GM18499 (cell line): ENCODE measurements around the gene IL17RB.

Experiments
- ATAC-seq: cut with Tn5 transposase; IDR thresholded peaks from one replicate; pipeline ENCODE4 v1.9.1; 2021; ENCODE audit warnings: moderate number of reproducible peaks; ENCODE audit not compliant: insufficient read depth, unreplicated experiment

Gene IL17RB, protein sequence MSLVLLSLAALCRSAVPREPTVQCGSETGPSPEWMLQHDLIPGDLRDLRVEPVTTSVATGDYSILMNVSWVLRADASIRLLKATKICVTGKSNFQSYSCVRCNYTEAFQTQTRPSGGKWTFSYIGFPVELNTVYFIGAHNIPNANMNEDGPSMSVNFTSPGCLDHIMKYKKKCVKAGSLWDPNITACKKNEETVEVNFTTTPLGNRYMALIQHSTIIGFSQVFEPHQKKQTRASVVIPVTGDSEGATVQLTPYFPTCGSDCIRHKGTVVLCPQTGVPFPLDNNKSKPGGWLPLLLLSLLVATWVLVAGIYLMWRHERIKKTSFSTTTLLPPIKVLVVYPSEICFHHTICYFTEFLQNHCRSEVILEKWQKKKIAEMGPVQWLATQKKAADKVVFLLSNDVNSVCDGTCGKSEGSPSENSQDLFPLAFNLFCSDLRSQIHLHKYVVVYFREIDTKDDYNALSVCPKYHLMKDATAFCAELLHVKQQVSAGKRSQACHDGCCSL

DNA sequence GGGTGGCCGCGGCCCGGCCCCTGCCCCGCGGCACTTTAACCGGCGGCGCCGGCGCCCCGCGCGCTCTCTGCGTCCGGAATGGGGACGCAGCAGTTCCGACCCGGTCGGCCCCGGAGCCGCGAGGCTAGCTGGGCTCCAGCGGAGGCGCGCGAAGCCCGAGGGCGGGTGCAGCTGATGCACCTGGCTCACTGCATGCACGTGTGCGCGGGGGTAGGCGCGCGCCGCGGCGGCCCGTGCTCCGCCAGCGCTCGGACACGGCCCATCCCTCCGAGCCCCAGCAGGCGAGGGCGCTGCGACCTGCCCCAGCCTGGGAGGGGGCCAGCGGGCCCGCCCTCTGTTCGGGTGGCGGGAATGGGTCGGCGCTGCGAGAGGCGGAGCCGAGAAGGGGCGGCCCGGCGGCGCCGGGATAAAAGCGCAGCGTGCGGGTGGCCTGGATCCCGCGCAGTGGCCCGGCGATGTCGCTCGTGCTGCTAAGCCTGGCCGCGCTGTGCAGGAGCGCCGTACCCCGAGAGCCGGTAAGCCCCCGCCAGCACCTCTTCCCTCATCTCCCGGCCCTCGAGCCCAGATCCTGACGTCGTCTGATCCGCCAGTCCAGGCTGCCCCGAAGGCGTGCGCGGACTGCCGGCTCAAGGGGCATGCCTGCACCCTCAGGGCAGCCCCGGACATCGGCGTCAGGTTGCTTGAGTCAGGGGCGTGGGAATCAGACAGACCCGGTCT is at the start of gene IL17RB, which contains the start of gene CHDH:
TSS of gene IL17RB (plus strand) at position 435 of the 717 bp plus-strand sequence. CDS start at position 456, 21 bp downstream.
TSS of gene CHDH (minus strand) at position 286 of the 717 bp plus-strand sequence. CDS start 22,411 bp downstream, outside the sequence.
- ATAC-seq = no peak

DNA sequence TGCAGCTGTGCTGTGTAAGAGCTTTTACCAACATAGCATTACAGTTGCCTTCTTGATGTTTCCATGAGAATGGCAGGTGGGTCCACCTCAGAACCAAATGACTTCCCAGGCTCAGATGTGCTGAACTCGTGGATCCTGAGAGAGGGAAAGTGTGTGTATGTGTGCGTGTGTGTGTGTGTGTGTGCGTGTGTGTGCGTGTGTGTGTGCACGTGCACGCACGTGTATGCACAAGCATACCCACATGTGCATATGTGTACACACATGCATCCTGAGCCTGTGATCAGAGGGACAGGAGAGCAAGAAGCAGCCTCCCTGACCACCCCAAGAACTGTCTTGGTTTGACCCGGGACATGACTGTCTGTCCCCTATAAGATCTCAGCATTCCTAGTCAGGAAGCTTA is 48.2 kb upstream of the IL17RB start:
- ATAC-seq = no peak

DNA sequence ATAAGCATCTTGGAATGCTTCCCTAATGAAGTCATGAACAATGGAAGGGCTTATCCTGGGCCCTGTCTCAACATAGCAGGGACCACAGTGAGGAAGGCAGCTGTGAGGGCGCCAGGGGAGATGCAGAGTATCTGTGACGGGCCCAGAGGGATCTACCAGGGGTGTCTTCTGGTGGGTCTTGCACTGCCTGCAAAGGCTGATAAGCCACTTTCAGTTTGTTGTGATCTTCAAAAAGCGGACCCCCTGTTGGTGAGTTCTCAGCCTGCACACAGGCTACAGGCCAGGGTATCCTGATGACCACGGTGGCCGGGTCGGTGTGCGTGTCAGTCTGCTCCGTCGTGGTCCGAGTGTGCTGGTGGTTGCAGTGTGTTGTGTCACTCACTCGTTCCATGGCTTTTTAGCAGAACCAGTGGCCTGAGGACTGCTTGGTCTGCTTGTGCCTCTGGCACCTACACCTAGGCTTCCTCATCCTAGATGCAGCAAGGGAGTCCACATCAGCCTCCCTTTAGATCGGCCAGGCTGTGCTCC is 47.0 kb upstream of the IL17RB start:
- ATAC-seq = no peak

DNA sequence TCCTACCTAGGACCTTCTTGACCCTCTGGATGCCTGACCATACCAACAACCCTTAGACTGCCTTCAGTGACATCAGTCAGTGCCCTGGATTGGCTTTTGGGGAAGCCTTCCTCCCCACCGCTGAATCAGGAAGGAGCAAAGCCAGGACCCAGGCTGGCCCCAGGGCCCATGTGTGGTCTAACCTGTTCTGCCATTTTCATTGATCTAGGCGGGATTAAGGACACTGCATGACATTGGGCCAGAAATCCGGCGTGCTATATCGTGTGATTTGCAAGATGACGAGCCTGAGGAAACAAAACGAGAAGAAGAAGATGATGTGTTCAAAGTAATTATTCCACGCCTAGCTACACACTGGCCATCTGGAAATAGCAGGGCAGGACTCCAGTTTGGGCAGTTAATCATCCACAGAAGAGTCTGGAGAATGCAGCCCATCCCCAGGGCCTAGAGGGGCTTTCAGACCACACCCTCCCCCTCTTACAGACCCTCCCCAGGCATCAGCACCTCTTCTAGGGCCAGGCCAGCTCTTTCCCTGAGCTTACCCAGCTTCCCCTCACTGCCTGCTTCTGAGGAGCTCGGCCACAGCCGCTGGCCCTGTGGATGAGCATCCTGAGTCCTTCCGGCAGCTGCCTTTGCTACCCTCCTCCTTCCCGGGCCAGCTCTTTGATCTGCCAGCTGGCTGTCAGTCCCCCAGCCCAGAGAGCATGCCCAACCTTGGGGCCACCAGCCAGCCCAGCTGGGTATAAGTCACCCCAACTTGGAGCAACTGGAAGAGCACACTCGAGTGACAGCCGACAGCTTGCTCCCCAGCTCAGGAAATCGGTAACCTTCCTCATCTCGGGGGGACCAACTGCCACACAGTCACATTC is 46.1 kb upstream of the IL17RB start:
- no peak for ATAC-seq

DNA sequence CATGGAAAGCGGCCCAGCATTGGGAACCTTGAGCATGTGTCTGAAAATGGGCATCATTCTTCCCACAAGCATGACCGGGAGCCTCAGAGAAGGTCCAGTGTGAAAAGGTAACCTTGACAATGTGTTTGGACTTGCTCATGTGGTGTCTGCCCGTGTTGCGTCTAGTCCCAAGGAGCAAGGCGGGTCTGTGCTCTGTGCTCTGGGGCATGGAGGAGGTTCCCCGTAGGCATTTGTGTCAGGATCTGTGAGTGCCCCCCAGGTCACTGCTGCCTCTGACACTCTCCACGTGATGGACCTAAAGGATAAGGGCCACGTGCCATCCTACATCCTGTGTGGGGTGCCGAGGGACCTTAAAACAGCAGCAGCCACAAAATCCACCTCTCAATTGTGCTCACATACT is 45.0 kb upstream of the IL17RB start:
- no peak for ATAC-seq

DNA sequence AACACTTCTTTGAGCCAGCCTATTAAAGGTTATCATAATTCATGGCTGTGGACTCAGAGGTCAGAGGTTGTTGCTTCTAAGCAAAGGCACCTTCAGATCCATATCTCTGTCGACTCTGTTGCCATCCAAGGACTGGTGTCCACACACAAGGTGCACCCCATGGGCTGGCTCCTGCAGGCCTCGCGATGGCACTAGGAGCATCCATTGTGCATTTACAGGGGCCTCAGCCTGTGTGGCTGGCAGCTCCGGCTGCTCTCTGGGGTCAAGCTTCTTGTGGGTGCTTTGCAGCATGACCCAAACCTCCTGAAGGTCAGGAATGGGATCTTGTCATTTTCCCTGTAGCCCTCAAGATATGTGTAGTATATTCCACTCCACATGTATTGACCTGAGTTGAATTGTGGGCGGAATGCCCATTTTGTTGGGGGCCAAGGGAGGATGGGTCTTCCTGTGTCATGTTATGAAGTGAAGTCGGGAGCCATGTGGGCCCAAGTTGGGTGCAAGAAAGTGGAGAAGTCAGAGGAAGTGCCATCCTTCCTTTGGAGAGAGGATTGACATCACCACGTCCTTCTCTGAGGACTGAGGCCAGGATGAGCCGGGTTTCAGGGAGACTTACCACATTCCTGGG is 44.0 kb upstream of the IL17RB start:
- no peak for ATAC-seq

DNA sequence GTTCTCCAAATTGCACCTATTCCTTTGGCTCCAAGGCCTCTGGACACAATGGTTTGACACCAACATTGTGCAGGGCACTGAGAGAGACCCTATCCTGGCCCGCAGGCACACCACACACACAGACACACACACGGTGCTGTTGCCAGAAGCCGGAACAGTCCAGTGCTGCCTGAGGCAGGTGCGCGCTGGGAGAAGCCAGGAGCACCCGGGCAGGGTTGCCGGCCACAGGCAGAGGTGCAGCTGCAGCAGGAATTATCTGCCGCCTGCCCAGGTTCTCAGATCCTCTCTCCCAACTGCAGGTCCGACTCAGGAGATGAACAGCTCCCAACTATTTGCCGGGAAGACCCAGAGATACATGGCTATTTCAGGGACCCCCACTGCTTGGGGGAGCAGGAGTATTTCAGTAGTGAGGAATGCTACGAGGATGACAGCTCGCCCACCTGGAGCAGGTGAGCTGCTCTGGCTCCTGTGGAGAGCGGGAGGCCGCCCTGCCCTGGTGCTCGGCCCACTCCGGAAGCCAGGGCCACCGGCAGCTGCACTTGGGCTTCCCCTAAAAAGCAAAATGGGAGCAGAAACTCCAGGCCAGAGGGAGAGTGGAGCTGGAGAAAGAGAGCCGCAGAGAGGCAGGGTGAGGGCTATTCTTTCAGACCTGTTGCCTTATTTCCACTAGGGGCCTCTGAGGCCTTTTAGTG is 43.1 kb upstream of the IL17RB start:
- ATAC-seq = no peak

DNA sequence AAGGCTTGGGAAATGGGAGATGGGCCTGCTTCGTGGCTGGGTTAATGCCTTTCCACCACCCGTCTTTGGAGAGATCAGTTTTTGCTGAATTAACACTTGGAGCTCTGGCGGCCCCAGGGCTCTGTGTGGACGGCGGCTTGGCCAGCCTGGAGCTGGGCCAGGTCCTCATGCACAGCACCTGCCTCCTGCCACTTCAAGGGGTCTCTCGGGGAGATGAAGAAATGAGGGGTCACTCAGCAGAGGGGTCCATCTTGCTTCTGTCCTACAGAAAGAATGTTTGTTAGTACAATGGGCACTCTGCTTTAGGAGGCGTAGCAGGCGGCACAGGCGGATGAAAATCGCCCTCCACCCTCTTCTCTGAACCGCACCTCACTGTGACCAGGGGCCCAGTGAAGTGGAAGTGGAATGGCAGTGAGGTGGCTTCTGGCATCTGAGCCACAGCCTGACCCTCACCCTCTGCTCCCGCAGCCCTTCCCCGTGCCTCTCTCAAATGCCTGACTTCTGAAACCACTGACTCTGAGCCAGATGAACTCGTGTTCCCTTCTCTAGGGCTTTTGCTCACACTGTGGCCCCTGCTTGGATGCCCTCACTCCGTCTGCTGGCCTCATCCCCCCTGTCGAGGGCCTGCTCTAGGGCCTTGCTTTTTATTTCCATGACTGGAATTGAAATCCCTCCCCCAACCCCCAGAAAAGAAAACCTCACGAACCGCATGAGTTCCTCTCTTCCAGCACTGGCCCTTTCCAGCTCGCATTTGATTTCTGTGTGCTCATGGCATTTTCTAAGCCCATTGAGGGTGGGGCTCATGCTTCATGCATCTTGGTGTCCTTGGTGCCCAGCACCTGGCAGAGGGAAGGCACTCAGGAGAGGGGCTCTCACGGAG is 42.3 kb upstream of the IL17RB start:
- no peak for ATAC-seq

DNA sequence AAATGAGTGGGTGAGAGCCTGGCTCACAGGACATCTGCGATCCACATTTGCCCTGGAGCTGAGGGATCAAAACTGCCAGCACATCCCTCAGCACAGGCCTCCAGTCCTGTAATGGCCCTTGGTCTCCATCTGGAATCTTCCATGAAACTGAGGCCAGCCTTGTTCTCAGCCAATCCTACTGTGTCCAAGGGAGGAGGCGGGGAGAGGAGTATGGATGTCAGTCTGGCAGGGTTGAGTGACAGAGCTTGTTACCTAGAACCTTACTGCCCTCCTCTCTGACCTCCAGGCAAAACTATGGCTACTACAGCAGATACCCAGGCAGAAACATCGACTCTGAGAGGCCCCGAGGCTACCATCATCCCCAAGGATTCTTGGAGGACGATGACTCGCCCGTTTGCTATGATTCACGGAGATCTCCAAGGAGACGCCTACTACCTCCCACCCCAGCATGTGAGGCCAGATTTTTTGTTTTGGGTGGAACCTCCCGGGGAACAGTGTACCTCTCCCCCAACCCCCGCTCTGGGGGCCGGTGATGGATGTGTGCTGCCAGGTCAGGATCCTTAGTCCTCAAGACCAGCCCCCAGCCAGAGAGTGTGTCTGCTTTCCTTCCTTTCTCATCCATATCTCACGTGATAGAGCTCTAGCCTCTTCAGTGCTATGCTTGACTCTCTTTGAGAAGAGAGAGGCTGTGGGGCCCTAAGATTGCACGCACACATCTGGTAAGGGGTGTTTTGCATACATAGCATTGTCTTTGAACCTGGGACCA is 41.5 kb upstream of the IL17RB start:
- ATAC-seq = no peak

DNA sequence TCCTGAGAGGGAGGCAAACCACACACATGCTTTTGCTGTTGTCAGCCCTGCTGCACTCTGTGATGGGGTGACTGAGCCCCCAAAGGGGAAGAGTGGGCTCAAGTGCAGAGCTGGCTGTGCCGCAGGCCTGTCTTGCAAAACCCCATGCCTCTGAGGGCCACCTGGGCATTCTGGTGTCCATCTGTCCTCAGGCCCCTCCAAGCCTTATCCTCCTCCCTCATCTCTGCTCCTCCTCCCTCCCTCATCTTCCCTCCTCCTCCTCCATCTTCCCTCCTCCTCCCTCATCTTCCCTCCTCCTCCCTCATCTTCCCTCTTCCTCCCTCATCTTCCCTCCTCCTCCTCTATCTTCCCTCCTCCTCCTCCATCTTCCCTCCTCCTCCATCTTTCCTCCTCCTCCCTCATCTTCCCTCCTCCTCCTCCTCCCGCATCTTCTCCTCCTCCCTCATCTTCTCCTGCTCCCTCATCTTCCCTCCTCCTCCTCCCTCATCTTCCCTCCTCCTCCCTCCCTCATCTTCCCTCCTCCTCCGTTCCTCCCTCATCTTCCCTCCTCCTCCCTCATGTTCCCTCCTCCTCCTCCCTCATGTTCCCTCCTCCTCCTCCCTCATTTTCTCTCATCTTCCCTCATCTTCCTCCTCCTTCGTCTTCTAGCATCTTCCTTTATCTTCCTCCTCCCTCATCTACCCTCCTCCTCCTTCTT is 40.8 kb upstream of the IL17RB start:
- no peak for ATAC-seq

DNA sequence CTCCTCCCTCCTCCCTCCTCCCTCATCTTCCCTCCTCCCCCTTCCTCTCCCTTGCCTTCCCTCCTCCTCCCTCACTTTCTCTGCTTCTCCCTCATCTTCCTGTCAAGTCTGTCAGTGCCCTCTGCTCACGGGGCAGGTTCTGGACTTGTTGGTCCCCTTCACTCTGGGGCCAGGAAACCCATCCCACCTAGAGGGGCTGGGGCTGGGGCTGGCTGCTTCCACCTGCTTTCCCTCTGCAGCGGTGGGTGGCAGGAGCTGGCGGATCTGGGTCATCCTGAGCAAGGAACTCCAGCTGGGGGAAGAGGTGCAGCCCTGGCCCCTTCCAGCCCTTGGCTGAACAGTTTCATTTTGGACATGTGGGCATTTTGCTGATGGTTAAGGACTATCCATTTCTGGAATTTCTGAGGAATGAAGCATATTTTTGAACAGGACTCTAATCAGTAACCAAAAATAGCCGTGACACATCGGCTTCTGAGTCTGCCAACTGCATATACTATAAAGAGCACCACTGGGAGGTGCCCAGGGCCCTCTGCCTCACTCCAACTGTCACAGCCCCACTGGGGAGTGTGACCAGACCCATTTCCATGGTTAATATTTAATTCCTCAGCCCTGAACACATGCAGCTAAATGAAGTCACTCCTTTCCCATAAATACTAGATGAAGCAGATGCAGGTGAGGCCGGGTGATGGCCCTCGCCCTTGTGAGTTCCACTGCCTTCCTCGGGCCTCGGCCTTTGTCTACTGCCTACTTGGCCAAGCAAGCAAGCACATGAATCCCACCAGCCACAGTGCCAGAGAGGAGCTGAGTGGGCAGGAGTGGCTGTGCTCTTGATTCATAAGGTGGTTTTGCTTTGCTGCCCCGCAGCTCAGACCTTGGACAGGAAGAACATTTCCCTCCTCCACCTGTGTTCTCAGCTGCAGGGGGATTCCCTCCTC is 39.9 kb upstream of the IL17RB start:
- no peak for ATAC-seq

DNA sequence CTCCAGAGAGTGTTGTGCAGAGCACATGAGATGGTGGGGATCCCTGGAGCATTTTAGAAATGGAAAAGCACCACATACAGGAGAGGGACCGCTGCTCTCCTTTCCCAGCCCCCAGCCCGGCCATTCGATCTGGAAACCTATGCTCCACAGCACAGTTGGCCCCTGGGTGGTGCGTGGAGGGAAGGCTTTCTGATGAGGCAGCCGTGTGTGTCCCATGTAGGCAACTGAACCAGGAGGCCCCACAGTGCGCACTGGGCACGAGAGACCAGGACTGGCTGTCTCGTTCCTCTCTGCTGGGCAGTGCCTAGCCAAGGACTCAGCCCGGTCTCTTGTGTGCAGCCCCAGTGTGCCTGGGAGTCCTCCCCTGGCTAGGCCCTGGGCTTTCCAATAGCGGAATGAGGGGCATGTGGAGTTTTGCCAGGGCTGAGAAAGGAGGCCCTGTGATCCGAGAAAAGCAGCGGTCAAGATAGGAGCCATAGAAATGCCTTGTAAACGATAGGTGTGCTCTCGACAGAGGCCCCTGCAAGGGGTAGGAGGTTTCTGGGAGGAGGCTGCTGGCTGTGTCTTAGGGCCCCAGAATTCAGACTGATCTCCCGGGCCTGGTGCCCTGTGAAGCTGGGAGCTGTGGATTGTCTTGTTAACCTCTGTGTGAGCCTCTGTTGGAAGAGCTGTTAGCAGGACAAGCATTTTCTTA is 39.1 kb upstream of the IL17RB start:
- no peak for ATAC-seq

DNA sequence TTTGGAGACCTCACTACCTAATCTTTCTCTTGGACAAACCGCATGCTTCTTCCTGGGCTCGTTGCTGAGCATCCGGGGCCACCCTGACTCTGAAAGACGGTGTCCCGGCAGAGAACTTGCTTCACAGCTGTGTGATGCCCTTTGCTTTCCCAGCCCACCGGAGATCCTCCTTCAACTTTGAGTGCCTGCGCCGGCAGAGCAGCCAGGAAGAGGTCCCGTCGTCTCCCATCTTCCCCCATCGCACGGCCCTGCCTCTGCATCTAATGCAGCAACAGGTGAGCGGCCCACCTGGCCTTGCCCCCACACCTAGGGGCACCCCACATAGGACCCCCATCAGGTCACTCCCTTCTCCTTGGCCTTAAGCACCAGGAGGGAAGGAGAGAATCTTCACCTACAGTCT is 37.9 kb upstream of the IL17RB start:
- ATAC-seq = no peak

DNA sequence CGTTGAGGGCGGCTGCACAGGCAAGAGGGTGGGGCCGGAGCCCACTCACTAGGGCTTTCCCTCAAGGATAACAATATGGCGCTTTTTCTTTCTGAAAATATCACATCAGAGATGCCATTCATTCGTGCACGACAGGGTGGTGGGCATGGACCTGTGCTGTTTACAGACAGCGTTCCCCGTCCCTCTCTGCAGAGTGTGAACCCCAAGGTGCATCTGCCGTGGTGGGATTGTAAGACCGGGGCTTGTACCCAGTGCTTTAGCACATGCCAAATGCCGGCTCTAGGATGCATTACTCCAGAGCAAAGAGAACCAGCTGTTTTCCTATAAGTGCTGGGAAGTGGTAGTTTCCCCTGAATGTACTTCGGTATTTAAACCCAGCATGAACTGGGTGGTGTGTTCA is 37.1 kb upstream of the IL17RB start:
- no peak for ATAC-seq

DNA sequence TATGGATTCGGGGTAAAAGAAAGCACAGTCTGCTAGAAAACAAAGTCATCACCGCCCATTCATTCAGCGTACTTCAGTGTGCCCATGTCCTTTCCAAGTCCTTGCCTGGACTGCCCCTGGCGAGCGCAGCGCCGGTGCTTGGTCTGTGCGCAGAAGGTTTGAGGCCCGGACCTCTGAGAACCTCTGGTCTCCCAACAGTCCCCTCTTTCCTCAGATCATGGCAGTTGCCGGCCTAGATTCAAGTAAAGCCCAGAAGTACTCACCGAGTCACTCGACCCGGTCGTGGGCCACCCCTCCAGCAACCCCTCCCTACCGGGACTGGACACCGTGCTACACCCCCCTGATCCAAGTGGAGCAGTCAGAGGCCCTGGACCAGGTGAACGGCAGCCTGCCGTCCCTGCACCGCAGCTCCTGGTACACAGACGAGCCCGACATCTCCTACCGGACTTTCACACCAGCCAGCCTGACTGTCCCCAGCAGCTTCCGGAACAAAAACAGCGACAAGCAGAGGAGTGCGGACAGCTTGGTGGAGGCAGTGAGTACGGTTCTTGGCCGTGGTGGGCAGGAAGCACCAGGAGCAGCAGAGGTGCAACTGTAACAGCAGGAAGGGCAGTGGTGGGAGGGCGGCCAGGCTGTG is 36.5 kb upstream of the IL17RB start:
- no peak for ATAC-seq
